OCI-LY7 (cell line): ENCODE results near the gene RALBP1. TPM values are rescaled to one million over a fixed set of nuclear protein-coding genes. Genes with fewer than 3 reads are reported as not detected.
"Not testable (repeated sequence)": the region's sequence is repeated elsewhere in the genome, so short reads cannot be mapped to it uniquely, and the experiment has no call there.

ENCODE experiments used
- BruUV-seq: library from RNA; stranded (reverse); fragments of 400-500 nt; replicated peaks from 2 replicates; lab custom pipeline; 2021; lab: Mats Ljungman, UMichigan
- CTCF ChIA-PET: fragments of 300-600 bp; sonication (Branson Sonifier 250); formaldehyde crosslinking; loops from one replicate; lab custom pipeline; 2022; ENCODE audit warnings: antibody characterized with exemption; ENCODE audit not compliant: unreplicated experiment; lab: Charles Lee
- POLR2A ChIA-PET: fragments of 300-600 bp; sonication (Branson Sonifier 250); formaldehyde crosslinking; loops from one replicate; lab custom pipeline; 2022; ENCODE audit warnings: antibody characterized with exemption; lab: Charles Lee
- DNase-seq: peaks from one replicate; pipeline ENCODE4 v3.0.0-alpha.2; 2015; ENCODE audit warnings: low spot score
- H2AFZ ChIP-seq: fragments of 200-600 bp; sonication (generic), shearing (Covaris generic); 2 replicates; pipeline ENCODE4 v1.6.1; 2014; ENCODE audit warnings: mild to moderate bottlenecking, antibody characterized with exemption, low read length, moderate library complexity
- H3K27ac ChIP-seq: fragments of 200-600 bp; sonication (generic); 2 replicates; pipeline ENCODE4 v1.5.1; 2014; ENCODE audit warnings: mixed run types, low read depth, mild to moderate bottlenecking, moderate library complexity, low read length, inconsistent platforms; ENCODE audit not compliant: poor library complexity, severe bottlenecking
- H3K36me3 ChIP-seq: fragments of 200-600 bp; sonication (generic); 2 replicates; pipeline ENCODE4 v1.6.1; 2014; ENCODE audit warnings: mild to moderate bottlenecking, antibody characterized with exemption, low read length, moderate library complexity, mixed read lengths; ENCODE audit not compliant: insufficient read depth
- H3K4me1 ChIP-seq: fragments of 200-600 bp; sonication (generic); 2 replicates; pipeline ENCODE4 v1.5.1; 2014; ENCODE audit warnings: mild to moderate bottlenecking, low read length; ENCODE audit not compliant: insufficient read depth, poor library complexity, severe bottlenecking
- H3K4me2 ChIP-seq: fragments of 200-600 bp; sonication (generic); 2 replicates; pipeline ENCODE4 v1.6.1; 2014; ENCODE audit warnings: mild to moderate bottlenecking, low read length
- H3K4me3 ChIP-seq: fragments of 200-600 bp; sonication (generic); 2 replicates; pipeline ENCODE4 v1.5.1; 2014; ENCODE audit warnings: mild to moderate bottlenecking, low read depth, low read length; ENCODE audit not compliant: poor library complexity, severe bottlenecking
- H3K79me2 ChIP-seq: fragments of 200-600 bp; sonication (generic); 2 replicates; pipeline ENCODE4 v1.6.1; 2016; ENCODE audit warnings: low read depth, mild to moderate bottlenecking, low read length, moderate library complexity, mixed read lengths; ENCODE audit not compliant: insufficient read depth
- H3K9me2 ChIP-seq: fragments of 200-600 bp; sonication (generic); 2 replicates; pipeline ENCODE4 v1.6.1; 2016; ENCODE audit warnings: mild to moderate bottlenecking, low read length, mixed read lengths; ENCODE audit not compliant: insufficient read depth
- H3K9me3 ChIP-seq: fragments of 200-600 bp; sonication (generic); 2 replicates; pipeline ENCODE4 v1.6.1; 2014; ENCODE audit warnings: mild to moderate bottlenecking, mixed run types, low read length, mixed read lengths
- H4K20me1 ChIP-seq: fragments of 200-600 bp; sonication (generic); 2 replicates; pipeline ENCODE4 v1.6.1; 2014; ENCODE audit warnings: mild to moderate bottlenecking, antibody characterized with exemption, low read length, moderate library complexity, mixed read lengths; ENCODE audit not compliant: insufficient read depth
- CTCF ChIP-seq: fragments of 200-600 bp; sonication (generic); conservative IDR thresholded peaks from 2 replicates; pipeline ENCODE4 v1.5.1; 2014; ENCODE audit warnings: mild to moderate bottlenecking, antibody characterized with exemption, low read length, moderate library complexity, mixed read lengths
- EZH2phosphoT487 ChIP-seq: fragments of 200-600 bp; sonication (generic); IDR thresholded peaks from 2 replicates; pipeline ENCODE4 v1.6.1; 2018; ENCODE audit warnings: low read depth, borderline replicate concordance, mild to moderate bottlenecking, mixed run types, antibody characterized with exemption, low read length, moderate library complexity, mixed read lengths
- intact Hi-C: fragments of 100-400 bp; cut with micrococcal nuclease; formaldehyde crosslinking; loops from one replicate; pipeline ENCODE4 v1.10.0; 2022; ENCODE audit not compliant: unreplicated experiment
- total RNA-seq, 2 experiments: library from RNA; depleted of rRNA in 1 of 2; stranded (reverse); fragments of >200 nt in 1 of 2; shearing (Covaris generic) in 1 of 2; gene quantifications; 2 replicates each; pipeline ENCODE4 v1.2.3, GENCODE V29; 2014 to 2022

RALBP1 gene
- total RNA-seq, 2 experiments from 2014 or later, result 78.5 to 96.0 TPM

GRCh38 chr18:9474108-9474982 lies 968 bp upstream of the RALBP1 start:
- Histone ChIP-seq H3K4me1 (peaks cover 23% of the 10 kb centered on the region), H3K79me2 (peaks cover 39% of the 10 kb centered on the region), H4K20me1 (no peaks in the 10 kb centered on the region), H3K9me3 (no peaks in the 10 kb centered on the region), H3K9me2 (no peaks in the 10 kb centered on the region), H3K36me3 (peaks cover 20% of the 10 kb centered on the region), H2AFZ (peak overlapping the region; percentile 74; the same call in 1 of the 2 replicates), H3K27ac (peak overlapping the region; percentile 23), H3K4me2 (peak overlapping the region; percentile 71), H3K4me3 (peak overlapping the region; percentile 99)
- ChIA-PET CTCF (no interaction called here), POLR2A (interaction anchor here (1.1 kb wide), 1 partner anchor 16 kb away, joined by 3 read pairs; no protein-coding TSS in a partner anchor)
- intact Hi-C loops, result loop anchor here (10.0 kb wide), 1 partner anchor 340 kb away; the partner anchor contains the start of gene ANKRD12
- no peak for DNase-seq
- TF ChIP-seq CTCF, result no peak
- TF ChIP-seq EZH2phosphoT487, result no peak
- TSS peak; percentile 85 for BruUV-seq

GRCh38 chr18:9475643-9476591 lies 604 bp downstream of the RALBP1 start:
- no peaks in the 10 kb centered on the region for H3K9me3 ChIP-seq
- H3K9me2 ChIP-seq, result no peaks in the 10 kb centered on the region
- peak; percentile 69 for DNase-seq
- H3K4me1 ChIP-seq, result peaks cover 38% of the 10 kb centered on the region
- TF ChIP-seq CTCF, result no peak
- no peak for TF ChIP-seq EZH2phosphoT487
- peak overlapping the region; percentile 85 for H3K27ac ChIP-seq
- BruUV-seq, result no TSS peak
- intact Hi-C loops, result loop anchor here (1.0 to 10.0 kb wide), 4 partner anchors 41 to 436 kb away; partner anchors contain the start of genes ANKRD12, TWSG1 and VAPA
- H3K36me3 ChIP-seq, result peaks cover 35% of the 10 kb centered on the region
- H3K4me3 ChIP-seq, result peak overlapping the region; percentile 99
- H2AFZ ChIP-seq, result peak overlapping the region; percentile 5; the same call in 1 of the 2 replicates
- peaks cover 54% of the 10 kb centered on the region for H3K79me2 ChIP-seq
- ChIA-PET CTCF (interaction anchor here (0.5 kb wide), 1 partner anchor 132 kb away, joined by 3 read pairs; no protein-coding TSS in a partner anchor), POLR2A (interaction anchor here (0.6 to 1.2 kb wide), 5 partner anchors 19 to 989 kb away, joined by 3 to 6 read pairs (median 4); no protein-coding TSS in a partner anchor)
- peak overlapping the region; percentile 86 for H3K4me2 ChIP-seq
- H4K20me1 ChIP-seq, result no peaks in the 10 kb centered on the region

GRCh38 chr18:9476949-9477348 lies 1.6 kb downstream of the RALBP1 start:
- H4K20me1 ChIP-seq, CTCF ChIA-PET, H3K9me2 ChIP-seq, H2AFZ ChIP-seq, H3K9me3 ChIP-seq: not testable (repeated sequence)
- peak; percentile 17 for DNase-seq
- intact Hi-C loops, result loop anchor here (2.0 to 10.0 kb wide), 3 partner anchors 40 to 435 kb away; partner anchors contain the start of genes ANKRD12 and VAPA
- H3K4me3 ChIP-seq, result peak overlapping the region; percentile 99
- POLR2A ChIA-PET, result interaction anchor here (0.6 to 1.2 kb wide), 5 partner anchors 18 to 990 kb away, joined by 3 to 6 read pairs (median 3); no protein-coding TSS in a partner anchor
- H3K79me2 ChIP-seq, result peaks cover 65% of the 10 kb centered on the region
- H3K36me3 ChIP-seq, result peaks cover 46% of the 10 kb centered on the region
- TSS peak; percentile 66 for BruUV-seq
- peaks cover 49% of the 10 kb centered on the region for H3K4me1 ChIP-seq
- peak overlapping the region; percentile 85 for H3K27ac ChIP-seq
- H3K4me2 ChIP-seq, result peak overlapping the region; percentile 86
